ENCODE results near the gene PSMG2. TPM values are rescaled to one million over a fixed set of nuclear protein-coding genes. Genes with fewer than 3 reads are reported as not detected.

Gene PSMG2
- total RNA-seq, 2 donors from 2014 or later: 65.5 to 70.2 TPM

DNA sequence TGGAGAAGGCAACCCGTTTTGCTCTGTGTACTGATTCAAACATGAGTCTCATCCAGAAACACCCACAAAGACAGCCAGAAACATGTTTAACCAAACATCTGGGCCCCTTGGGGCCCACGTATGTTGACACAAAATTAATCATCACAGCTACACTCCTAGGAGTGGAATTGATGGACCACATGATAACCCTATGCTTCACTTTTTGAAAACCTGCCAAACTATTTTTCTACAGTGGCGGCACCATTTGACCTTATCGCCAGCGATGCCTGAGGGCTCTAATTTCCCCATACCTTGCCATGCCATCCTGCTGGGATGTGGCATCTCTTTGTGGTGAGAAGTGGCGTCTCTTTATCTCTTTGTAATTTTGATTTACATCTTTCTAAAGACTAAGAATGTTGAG is 38.5 kb downstream of the PSMG2 start:
- Histone ChIP-seq H3K9me3 (ENCODE audit: control insufficient read depth, low read length) (no peaks in the 10 kb centered on the region), H3K27me3 (ENCODE audit: control insufficient read depth, insufficient read depth, low read length, poor library complexity, severe bottlenecking) (no peaks in the 10 kb centered on the region), H3K36me3 (ENCODE audit: control insufficient read depth, insufficient read depth, low read length) (no peaks in the 10 kb centered on the region), H3K27ac (ENCODE audit: low read depth, low read length) (no peak overlapping the region), H3K9ac (ENCODE audit: extremely low read depth, low read length, poor library complexity, severe bottlenecking) (no peak overlapping the region), H3K4me1 (ENCODE audit: control insufficient read depth, insufficient read depth, low read length) (no peaks in the 10 kb centered on the region), H3K4me3 (ENCODE audit: low read length) (no peak overlapping the region)
- no peak overlapping the region for H3K4me3 Mint-ChIP-seq
- H3K4me1 Mint-ChIP-seq: no peaks in the 10 kb centered on the region
- TF ChIP-seq, protein P1, sequence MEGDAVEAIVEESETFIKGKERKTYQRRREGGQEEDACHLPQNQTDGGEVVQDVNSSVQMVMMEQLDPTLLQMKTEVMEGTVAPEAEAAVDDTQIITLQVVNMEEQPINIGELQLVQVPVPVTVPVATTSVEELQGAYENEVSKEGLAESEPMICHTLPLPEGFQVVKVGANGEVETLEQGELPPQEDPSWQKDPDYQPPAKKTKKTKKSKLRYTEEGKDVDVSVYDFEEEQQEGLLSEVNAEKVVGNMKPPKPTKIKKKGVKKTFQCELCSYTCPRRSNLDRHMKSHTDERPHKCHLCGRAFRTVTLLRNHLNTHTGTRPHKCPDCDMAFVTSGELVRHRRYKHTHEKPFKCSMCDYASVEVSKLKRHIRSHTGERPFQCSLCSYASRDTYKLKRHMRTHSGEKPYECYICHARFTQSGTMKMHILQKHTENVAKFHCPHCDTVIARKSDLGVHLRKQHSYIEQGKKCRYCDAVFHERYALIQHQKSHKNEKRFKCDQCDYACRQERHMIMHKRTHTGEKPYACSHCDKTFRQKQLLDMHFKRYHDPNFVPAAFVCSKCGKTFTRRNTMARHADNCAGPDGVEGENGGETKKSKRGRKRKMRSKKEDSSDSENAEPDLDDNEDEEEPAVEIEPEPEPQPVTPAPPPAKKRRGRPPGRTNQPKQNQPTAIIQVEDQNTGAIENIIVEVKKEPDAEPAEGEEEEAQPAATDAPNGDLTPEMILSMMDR (conservative IDR thresholded peaks at IDR 0.05): no peak
- DNase-seq: no peak
- no peaks in the 10 kb centered on the region for H3K9me3 Mint-ChIP-seq
- WGBS, 2 experiments (ENCODE audit: insufficient coverage in 1 of 2, insufficient read length in 1 of 2): 91 to 93% methylated on average over 6 of the region's 6 CpGs
- H3K27ac Mint-ChIP-seq: no peak overlapping the region
- H3K27me3 Mint-ChIP-seq (ENCODE audit: insufficient read depth): no peaks in the 10 kb centered on the region
- H3K36me3 Mint-ChIP-seq (ENCODE audit: low read depth): no peaks in the 10 kb centered on the region

DNA sequence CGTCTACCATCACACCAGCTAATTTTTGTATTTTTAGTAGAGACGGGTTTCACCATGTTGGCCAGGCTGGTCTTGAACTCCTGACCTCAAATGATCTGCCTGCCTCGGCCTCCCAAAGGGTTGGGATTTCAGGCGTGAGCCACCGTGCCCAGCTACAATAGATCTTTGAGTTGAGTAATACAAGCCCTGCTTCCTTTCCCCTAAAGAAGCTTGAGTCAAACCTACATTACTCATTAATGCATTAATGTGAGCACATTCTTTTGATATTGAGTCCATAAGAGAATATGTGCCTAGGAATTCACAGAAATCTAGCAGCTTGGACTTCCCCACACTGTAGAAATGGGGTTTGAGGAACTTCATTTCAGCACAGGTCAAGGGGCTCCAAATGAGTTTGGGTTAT is 39.6 kb downstream of the PSMG2 start:
- no peak overlapping the region for H3K4me3 ChIP-seq (ENCODE audit: low read length)
- H3K9me3 Mint-ChIP-seq: no peaks in the 10 kb centered on the region
- no peaks in the 10 kb centered on the region for H3K9me3 ChIP-seq (ENCODE audit: control insufficient read depth, low read length)
- TF ChIP-seq, protein P1 (conservative IDR thresholded peaks at IDR 0.05): no peak
- no peak overlapping the region for H3K9ac ChIP-seq (ENCODE audit: extremely low read depth, low read length, poor library complexity, severe bottlenecking)
- 84 to 96% methylated on average over 4 to 5 of the region's 5 CpGs for WGBS, 2 experiments (ENCODE audit: insufficient coverage in 1 of 2, insufficient read length in 1 of 2)
- H3K27me3 ChIP-seq (ENCODE audit: control insufficient read depth, insufficient read depth, low read length, poor library complexity, severe bottlenecking): no peaks in the 10 kb centered on the region
- H3K4me3 Mint-ChIP-seq: no peak overlapping the region
- H3K36me3 ChIP-seq (ENCODE audit: control insufficient read depth, insufficient read depth, low read length): no peaks in the 10 kb centered on the region
- H3K4me1 ChIP-seq (ENCODE audit: control insufficient read depth, insufficient read depth, low read length): no peaks in the 10 kb centered on the region
- H3K4me1 Mint-ChIP-seq: no peaks in the 10 kb centered on the region
- no peaks in the 10 kb centered on the region for H3K27me3 Mint-ChIP-seq (ENCODE audit: insufficient read depth)
- no peak for DNase-seq
- no peaks in the 10 kb centered on the region for H3K36me3 Mint-ChIP-seq (ENCODE audit: low read depth)
- no peak overlapping the region for H3K27ac ChIP-seq (ENCODE audit: low read depth, low read length)
- no peak overlapping the region for H3K27ac Mint-ChIP-seq

DNA sequence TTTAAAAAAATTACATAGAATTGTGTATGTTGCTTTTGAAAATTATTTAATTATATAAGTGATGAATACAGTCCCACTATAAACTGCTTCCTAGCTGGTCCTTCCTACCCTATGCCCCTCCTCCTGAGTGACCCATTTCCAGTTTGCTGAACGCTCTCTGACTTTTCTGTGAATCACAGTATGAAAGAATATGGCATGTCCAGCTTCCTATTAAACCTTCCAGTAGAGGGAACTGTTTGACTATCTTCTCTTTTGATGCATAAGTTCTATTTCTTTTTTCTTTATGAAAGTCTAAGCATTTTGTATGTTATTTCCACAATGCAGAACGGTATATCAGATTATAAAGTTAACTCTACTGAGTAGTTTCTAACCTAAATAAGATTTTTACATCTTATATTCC is 41.3 kb downstream of the PSMG2 start:
- H3K27me3 Mint-ChIP-seq (ENCODE audit: insufficient read depth): no peaks in the 10 kb centered on the region
- H3K27ac Mint-ChIP-seq: no peak overlapping the region
- TF ChIP-seq, protein P1 (conservative IDR thresholded peaks at IDR 0.05): peak; percentile 67

More for the DNA sequence above, 41.3 kb downstream of the PSMG2 start:
- H3K27me3 ChIP-seq (ENCODE audit: control insufficient read depth, insufficient read depth, low read length, poor library complexity, severe bottlenecking): no peaks in the 10 kb centered on the region
- no peak overlapping the region for H3K4me3 Mint-ChIP-seq
- H3K9ac ChIP-seq (ENCODE audit: extremely low read depth, low read length, poor library complexity, severe bottlenecking): no peak overlapping the region
- 0% methylated on average over 1 of the region's 2 CpGs; no CpG with 5 or more reads in 1 of the 2 experiments for WGBS, 2 experiments (ENCODE audit: insufficient coverage in 1 of 2, insufficient read length in 1 of 2)
- no peak overlapping the region for H3K4me3 ChIP-seq (ENCODE audit: low read length)
- H3K27ac ChIP-seq (ENCODE audit: low read depth, low read length): no peak overlapping the region
- no peaks in the 10 kb centered on the region for H3K9me3 ChIP-seq (ENCODE audit: control insufficient read depth, low read length)
- H3K4me1 Mint-ChIP-seq: no peaks in the 10 kb centered on the region
- no peaks in the 10 kb centered on the region for H3K9me3 Mint-ChIP-seq
- no peak for DNase-seq
- no peaks in the 10 kb centered on the region for H3K4me1 ChIP-seq (ENCODE audit: control insufficient read depth, insufficient read depth, low read length)
- no peaks in the 10 kb centered on the region for H3K36me3 Mint-ChIP-seq (ENCODE audit: low read depth)
- H3K36me3 ChIP-seq (ENCODE audit: control insufficient read depth, insufficient read depth, low read length): no peaks in the 10 kb centered on the region
